ENCODE data around the gene ALG12. TPM values are rescaled to one million over a fixed set of nuclear protein-coding genes. Genes with fewer than 3 reads are reported as not detected.

ALG12 gene
- total and polyA plus RNA-seq, 2 of the 13 experiments (the other 11 are each of a cell fraction or from before 2014, with no cell fraction given): 7.8 to 15.8 TPM

GRCh38 chr22:49958931-49959781 lies 40.9 kb upstream of the ALG12 start (continued):
- TF ChIP-seq PCBP2 (optimal IDR thresholded peaks at IDR 0.05; ENCODE audit: low read depth, low read length, poor library complexity, severe bottlenecking): no peak
- no peak for TF ChIP-seq SRY (CRISPR knock-in tag; IDR thresholded peaks at IDR 0.05)
- peak; percentile 91 for TF ChIP-seq PATZ1 (CRISPR knock-in tag; IDR thresholded peaks at IDR 0.05)
- no peak for TF ChIP-seq ZNF362 (CRISPR knock-in tag; IDR thresholded peaks at IDR 0.05; ENCODE audit: borderline replicate concordance)
- no peak for TF ChIP-seq ZSCAN5A (CRISPR knock-in tag; IDR thresholded peaks at IDR 0.05; ENCODE audit: borderline replicate concordance)
- TF ChIP-seq ZNF609 (CRISPR knock-in tag; IDR thresholded peaks at IDR 0.05; ENCODE audit: borderline replicate concordance): peak; percentile 50; the same call in 1 of the 2 replicates
- TF ChIP-seq MLLT10 (CRISPR knock-in tag; IDR thresholded peaks at IDR 0.05): no peak
- peak; percentile 85; the same call in 1 of the 2 replicates for TF ChIP-seq ARNT2 (CRISPR knock-in tag; IDR thresholded peaks at IDR 0.05; ENCODE audit: low read depth)
- no peak for TF ChIP-seq CREB1 (IDR thresholded peaks at IDR 0.05)
- no peak for TF ChIP-seq CREB1 (CRISPR knock-in tag; IDR thresholded peaks at IDR 0.05)
- no peak; the same call in 1 of the 2 replicates for TF ChIP-seq ZNF441 (CRISPR knock-in tag; IDR thresholded peaks at IDR 0.05; ENCODE audit: borderline replicate concordance)
- no peak for TF ChIP-seq RCOR2 (CRISPR knock-in tag; IDR thresholded peaks at IDR 0.05)
- TF ChIP-seq ONECUT2 (CRISPR knock-in tag; IDR thresholded peaks at IDR 0.05): no peak
- no peak; the same call in 1 of the 2 replicates for TF ChIP-seq FOXA3 (CRISPR knock-in tag; IDR thresholded peaks at IDR 0.05)
- no peak for TF ChIP-seq THYN1 (CRISPR knock-in tag; IDR thresholded peaks at IDR 0.05; ENCODE audit: borderline replicate concordance, low read depth)
- TF ChIP-seq ZNF383 (CRISPR knock-in tag; IDR thresholded peaks at IDR 0.05; ENCODE audit: borderline replicate concordance): no peak
- TF ChIP-seq TAF1 (CRISPR knock-in tag; IDR thresholded peaks at IDR 0.05): peak; percentile 45; the same call in 1 of the 2 replicates
- no peak for TF ChIP-seq ZNF124 (CRISPR knock-in tag; IDR thresholded peaks at IDR 0.05)
- TF ChIP-seq KAT7 (CRISPR knock-in tag; IDR thresholded peaks at IDR 0.05; ENCODE audit: borderline replicate concordance): no peak
- no peak for TF ChIP-seq ZFP36 (IDR thresholded peaks at IDR 0.05; ENCODE audit: borderline replicate concordance, low read depth, low read length, partially characterized antibody)
